Panc1 (cell line): Measurements from ENCODE around the gene CEP63.

Experiments used
- CTCF ChIP-seq: fragments of 450-650 bp; IDR thresholded peaks from 2 replicates; pipeline ENCODE4 v1.5.1; 2017; ENCODE audit warnings: mild to moderate bottlenecking
- POLR2AphosphoS5 ChIP-seq: IDR thresholded peaks from 2 replicates; pipeline ENCODE4 v1.6.1; 2012; ENCODE audit warnings: mild to moderate bottlenecking, low read depth, low read length, moderate library complexity
- TCF7L2 ChIP-seq: IDR thresholded peaks from 2 replicates; pipeline ENCODE4 v1.6.1; 2011; ENCODE audit warnings: mild to moderate bottlenecking, low read depth, low read length, inconsistent platforms
- TF ChIP-seq, protein P1 (sequence below), 2 experiments: IDR thresholded peaks; 2 replicates each; pipeline ENCODE4 v1.6.1; 2011 to 2012; ENCODE audit warnings: low read depth in 2 of 2, control low read depth in 1 of 2, low read length in 1 of 2, mild to moderate bottlenecking in 1 of 2, moderate library complexity in 1 of 2; ENCODE audit not compliant: insufficient read depth in 1 of 2

GRCh38 chr3:134592806-134593205 lies 106.9 kb downstream of the CEP63 start:
- TF ChIP-seq, protein P1, sequence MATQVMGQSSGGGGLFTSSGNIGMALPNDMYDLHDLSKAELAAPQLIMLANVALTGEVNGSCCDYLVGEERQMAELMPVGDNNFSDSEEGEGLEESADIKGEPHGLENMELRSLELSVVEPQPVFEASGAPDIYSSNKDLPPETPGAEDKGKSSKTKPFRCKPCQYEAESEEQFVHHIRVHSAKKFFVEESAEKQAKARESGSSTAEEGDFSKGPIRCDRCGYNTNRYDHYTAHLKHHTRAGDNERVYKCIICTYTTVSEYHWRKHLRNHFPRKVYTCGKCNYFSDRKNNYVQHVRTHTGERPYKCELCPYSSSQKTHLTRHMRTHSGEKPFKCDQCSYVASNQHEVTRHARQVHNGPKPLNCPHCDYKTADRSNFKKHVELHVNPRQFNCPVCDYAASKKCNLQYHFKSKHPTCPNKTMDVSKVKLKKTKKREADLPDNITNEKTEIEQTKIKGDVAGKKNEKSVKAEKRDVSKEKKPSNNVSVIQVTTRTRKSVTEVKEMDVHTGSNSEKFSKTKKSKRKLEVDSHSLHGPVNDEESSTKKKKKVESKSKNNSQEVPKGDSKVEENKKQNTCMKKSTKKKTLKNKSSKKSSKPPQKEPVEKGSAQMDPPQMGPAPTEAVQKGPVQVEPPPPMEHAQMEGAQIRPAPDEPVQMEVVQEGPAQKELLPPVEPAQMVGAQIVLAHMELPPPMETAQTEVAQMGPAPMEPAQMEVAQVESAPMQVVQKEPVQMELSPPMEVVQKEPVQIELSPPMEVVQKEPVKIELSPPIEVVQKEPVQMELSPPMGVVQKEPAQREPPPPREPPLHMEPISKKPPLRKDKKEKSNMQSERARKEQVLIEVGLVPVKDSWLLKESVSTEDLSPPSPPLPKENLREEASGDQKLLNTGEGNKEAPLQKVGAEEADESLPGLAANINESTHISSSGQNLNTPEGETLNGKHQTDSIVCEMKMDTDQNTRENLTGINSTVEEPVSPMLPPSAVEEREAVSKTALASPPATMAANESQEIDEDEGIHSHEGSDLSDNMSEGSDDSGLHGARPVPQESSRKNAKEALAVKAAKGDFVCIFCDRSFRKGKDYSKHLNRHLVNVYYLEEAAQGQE (IDR thresholded peaks at IDR 0.05; ENCODE audit: insufficient read depth in 1 of 2, low read depth in 2 of 2, low read length in 1 of 2), result no peak
- TF ChIP-seq CTCF, result no peak
- no peak for TF ChIP-seq TCF7L2
- no peak for TF ChIP-seq POLR2AphosphoS5
